SK-N-MC (cell line): ENCODE measurements around the gene RHOXF2.

Experiments
- DNase-seq: peaks from one replicate; pipeline ENCODE4 v3.0.0-alpha.2; 2011; ENCODE audit warnings: low read depth, low spot score
- H3K27ac ChIP-seq: fragments of 200-600 bp; sonication (generic); 2 replicates; pipeline ENCODE4 v1.5.1; 2016; ENCODE audit warnings: mixed run types
- H3K36me3 ChIP-seq: fragments of 200-600 bp; sonication (generic); 2 replicates; pipeline ENCODE4 v1.6.1; 2017; ENCODE audit warnings: antibody characterized with exemption, low read length, mixed read lengths; ENCODE audit not compliant: insufficient read depth
- H3K4me3 ChIP-seq: fragments of 200-600 bp; sonication (generic); 2 replicates; pipeline ENCODE4 v1.5.1; 2016
- H3K9ac ChIP-seq: fragments of 200-600 bp; sonication (generic); 2 replicates; pipeline ENCODE4 v1.8.0; 2017; ENCODE audit warnings: mixed run types, mixed read lengths; ENCODE audit not compliant: insufficient read length
- H3K9me3 ChIP-seq: fragments of 200-600 bp; sonication (generic); 2 replicates; pipeline ENCODE4 v1.6.1; 2017; ENCODE audit warnings: low read depth, mild to moderate bottlenecking, antibody characterized with exemption, low read length, moderate library complexity, mixed read lengths
- EZH2 ChIP-seq: fragments of 200-600 bp; sonication (generic); IDR thresholded peaks from one replicate; pipeline ENCODE4 v1.6.1; 2017; ENCODE audit warnings: antibody characterized with exemption
- FOXP2 ChIP-seq: optimal IDR thresholded peaks from 2 replicates; pipeline ENCODE3; 2011; ENCODE audit warnings: mild to moderate bottlenecking, moderate library complexity; ENCODE audit not compliant: insufficient read depth; ENCODE audit errors: extremely low read length, control extremely low read depth
- POLR2AphosphoS5 ChIP-seq: IDR thresholded peaks from 2 replicates; pipeline ENCODE4 v1.6.1; 2012; ENCODE audit warnings: mild to moderate bottlenecking, low read depth, low read length, borderline replicate concordance

The RHOXF2 gene

DNA sequence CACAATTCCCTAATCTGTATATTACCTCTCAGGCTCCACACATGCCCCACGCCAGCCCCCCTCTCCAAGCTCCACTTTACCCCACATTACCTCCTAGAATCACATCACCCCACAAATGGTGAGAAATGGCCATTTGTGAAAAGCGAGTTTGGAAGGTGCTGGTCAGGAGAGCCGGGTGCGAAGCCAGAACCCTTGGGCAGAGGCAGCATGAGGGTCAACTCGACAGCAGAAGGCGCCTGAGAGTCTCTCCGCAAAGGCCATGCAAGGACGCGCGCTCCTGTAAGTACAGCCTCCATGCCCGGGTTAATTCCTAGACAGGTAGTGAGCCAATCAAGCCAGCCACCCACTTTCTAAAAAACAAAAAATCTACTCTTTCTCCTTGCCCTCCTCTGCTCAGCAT, 42.4 kb downstream of the RHOXF2 start:
- no peak overlapping the region for H3K4me3 ChIP-seq
- no peak for TF ChIP-seq FOXP2
- TF ChIP-seq EZH2: no peak
- no peak for TF ChIP-seq POLR2AphosphoS5
- no peaks in the 10 kb centered on the region for H3K36me3 ChIP-seq
- H3K9me3 ChIP-seq: no peaks in the 10 kb centered on the region
- no peak for DNase-seq
- no peak overlapping the region for H3K9ac ChIP-seq
- no peak overlapping the region for H3K27ac ChIP-seq

DNA sequence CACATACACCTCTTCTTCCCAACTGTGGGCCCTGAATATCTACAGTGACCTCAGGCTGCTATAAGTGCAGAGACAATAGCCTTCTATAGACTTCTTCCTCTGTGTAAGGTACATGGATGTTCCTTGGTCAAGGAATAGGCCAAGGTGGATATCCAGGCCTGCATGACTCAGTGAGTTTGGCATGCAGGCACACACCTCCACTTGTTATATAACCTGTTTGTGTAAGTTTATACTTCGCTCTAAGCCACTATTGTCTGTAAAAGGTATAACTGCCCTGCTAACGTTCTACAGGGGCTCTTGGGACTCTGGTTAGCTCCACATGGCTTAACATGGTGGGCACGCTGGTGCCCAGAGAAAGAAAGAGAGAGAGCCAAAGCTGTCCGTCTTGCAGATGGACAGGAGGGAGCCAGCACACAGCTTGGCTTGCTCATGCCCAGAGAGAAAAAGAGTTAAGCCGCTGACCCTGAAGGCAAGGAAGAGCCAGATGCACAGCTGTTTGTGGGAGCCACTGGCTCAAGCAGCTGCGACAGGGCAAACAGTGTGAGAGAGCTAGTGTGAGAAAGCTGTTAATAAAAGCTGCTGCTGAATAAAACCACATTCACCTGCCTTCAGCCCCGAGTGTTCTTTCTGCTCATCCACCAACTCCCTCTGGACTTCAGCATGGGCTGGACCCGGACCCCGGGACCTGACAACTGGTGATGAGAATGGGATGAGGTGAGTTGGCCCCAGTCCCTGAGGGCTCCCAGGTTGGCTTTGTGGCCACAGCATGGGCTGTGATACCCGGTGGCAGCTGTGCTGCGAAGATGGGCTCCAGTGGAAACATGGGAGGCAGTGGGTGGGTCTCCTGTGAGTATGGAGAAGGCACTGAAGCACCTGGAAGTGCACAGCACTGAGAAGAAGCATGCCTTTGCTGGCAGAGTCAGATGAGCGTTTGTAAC, 47.7 kb downstream of the RHOXF2 start:
- Histone ChIP-seq H3K27ac (no peak overlapping the region), H3K9ac (no peak overlapping the region), H3K4me3 (no peak overlapping the region), H3K9me3 (no peaks in the 10 kb centered on the region), H3K36me3 (no peaks in the 10 kb centered on the region)
- DNase-seq: no peak
- TF ChIP-seq POLR2AphosphoS5: no peak

DNA sequence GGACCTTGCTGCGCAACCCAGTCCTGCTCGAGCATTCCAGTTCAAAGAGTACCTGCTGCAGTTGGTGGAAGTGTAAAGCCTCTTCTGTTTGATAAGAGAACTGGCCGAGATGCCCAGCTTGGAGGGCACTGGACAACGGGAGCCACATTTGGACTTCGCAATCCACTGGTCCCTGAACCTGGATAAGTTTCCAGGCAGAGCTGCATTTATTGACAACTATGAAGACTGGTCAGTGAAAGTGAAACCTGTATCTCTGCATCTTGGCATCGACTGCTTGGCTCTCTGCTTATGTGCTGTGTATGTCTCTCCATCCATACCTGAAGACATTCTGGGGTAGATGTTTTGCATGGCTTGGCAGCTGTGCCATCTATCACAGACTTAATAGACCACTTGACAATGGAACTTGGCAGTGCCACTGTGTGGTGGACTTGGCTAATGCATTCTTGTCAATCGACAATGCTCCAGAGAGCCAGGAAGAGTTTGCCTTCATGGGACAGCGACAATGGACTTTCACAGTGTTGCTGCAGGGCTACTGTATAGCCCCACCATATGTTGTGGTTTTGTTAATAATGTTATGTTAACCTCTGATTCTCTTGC, 48.7 kb downstream of the RHOXF2 start:
- Histone ChIP-seq H3K36me3 (no peaks in the 10 kb centered on the region), H3K9ac (no peak overlapping the region), H3K4me3 (no peak overlapping the region), H3K27ac (no peak overlapping the region), H3K9me3 (no peaks in the 10 kb centered on the region)
- TF ChIP-seq EZH2: no peak
- TF ChIP-seq POLR2AphosphoS5: no peak
- no peak for TF ChIP-seq FOXP2
- no peak for DNase-seq

DNA sequence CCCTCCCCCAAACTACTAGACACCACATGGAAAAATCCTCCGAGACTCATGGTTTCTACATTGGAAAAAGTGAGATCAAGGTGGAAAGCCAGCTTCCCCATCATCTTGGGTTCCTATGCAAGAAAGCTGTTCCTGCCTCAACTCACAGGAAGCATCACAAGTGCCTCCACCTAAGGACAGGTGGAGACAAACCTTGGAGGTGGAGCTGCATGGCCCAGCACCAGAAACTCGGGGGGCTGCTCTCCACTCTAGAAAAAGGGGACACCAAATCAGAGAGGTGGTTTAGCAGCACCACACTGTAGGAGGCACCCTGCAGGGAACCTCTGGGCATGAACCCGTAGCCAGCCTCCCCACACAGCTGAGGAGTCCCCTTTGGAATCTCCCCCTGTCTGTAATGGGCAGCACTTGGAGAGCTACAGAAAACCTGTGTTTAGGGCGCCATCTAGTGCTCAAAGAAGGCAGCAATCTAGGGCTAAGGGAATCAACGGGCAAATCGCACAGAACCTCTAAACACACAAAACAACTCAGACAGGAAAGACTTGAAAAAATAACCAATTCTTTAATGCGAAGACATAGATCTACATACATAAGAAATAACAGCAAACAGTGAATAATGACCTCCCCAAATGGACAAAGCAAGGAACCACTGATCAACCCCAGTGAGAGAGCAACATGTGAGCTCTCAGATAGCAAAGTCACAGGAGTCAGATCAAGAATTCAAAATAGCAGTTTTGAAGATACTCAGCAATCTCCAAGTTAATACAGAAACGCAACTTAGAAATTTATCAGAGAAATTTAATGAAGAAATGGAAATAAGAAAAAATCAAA, 55.2 kb downstream of the RHOXF2 start:
- H3K36me3 ChIP-seq: no peaks in the 10 kb centered on the region
- H3K9ac ChIP-seq: no peak overlapping the region
- H3K9me3 ChIP-seq: no peaks in the 10 kb centered on the region
- no peak for TF ChIP-seq POLR2AphosphoS5
- no peak for TF ChIP-seq FOXP2
- TF ChIP-seq EZH2: no peak
- H3K27ac ChIP-seq: no peak overlapping the region
- no peak overlapping the region for H3K4me3 ChIP-seq
- peak; percentile 14 for DNase-seq
